Esophagus (tissue), 2 donors: ENCODE results near the gene IPO4. TPM values are rescaled to one million over a fixed set of nuclear protein-coding genes. Genes with fewer than 3 reads are reported as not detected.

Experiments used
- H3K27ac ChIP-seq, 2 donors: one replicate each; pipeline ENCODE4 v1.5.1; 2013; ENCODE audit warnings: low read depth in 2 of 2, mild to moderate bottlenecking in 2 of 2, inconsistent platforms in 1 of 2, low read length in 1 of 2, moderate library complexity in 1 of 2
- H3K27me3 ChIP-seq, 2 donors: one replicate each; pipeline ENCODE4 v1.6.1; 2013; ENCODE audit warnings: low read length in 2 of 2, control low read depth in 1 of 2, mild to moderate bottlenecking in 1 of 2; ENCODE audit not compliant: insufficient read depth in 2 of 2, control insufficient read depth in 1 of 2
- H3K36me3 ChIP-seq, 2 donors: one replicate each; pipeline ENCODE4 v1.6.1; 2013; ENCODE audit warnings: low read length in 1 of 2; ENCODE audit not compliant: control insufficient read depth in 2 of 2, insufficient read depth in 2 of 2
- H3K4me1 ChIP-seq, 2 donors: one replicate each; pipeline ENCODE4 v1.6.1; 2013; ENCODE audit warnings: low read length in 1 of 2; ENCODE audit not compliant: control insufficient read depth in 2 of 2, insufficient read depth in 2 of 2
- H3K4me3 ChIP-seq, 2 donors: one replicate each; pipeline ENCODE4 v1.5.1; 2013; ENCODE audit warnings: low read length in 2 of 2, mild to moderate bottlenecking in 2 of 2, low read depth in 1 of 2, moderate library complexity in 1 of 2
- H3K9me3 ChIP-seq, 2 donors: one replicate each; pipeline ENCODE4 v1.6.1; 2013; ENCODE audit warnings: mild to moderate bottlenecking in 2 of 2, low read depth in 1 of 2, low read length in 1 of 2, moderate library complexity in 1 of 2; ENCODE audit not compliant: control insufficient read depth in 2 of 2, insufficient read depth in 1 of 2
- WGBS, 2 donors: extraction: QIAGEN DNeasy Blood & Tissue Kit; methylation state at CpG; one replicate each; pipeline ENCODE4 v1.1.7; 2013; 5-methylcytosine and 5-hydroxymethylcytosine counted together
- polyA plus RNA-seq, 2 donors: library from polyadenylated mRNA; stranded (reverse); fragments of 200-250 nt; gene quantifications; one replicate each; pipeline ENCODE4 v1.2.3, GENCODE V29; 2013
- donor health status: healthy with polysubstance abuse.
- donor health status: Bipolar disorder and iron deficiency.

IPO4 gene
- polyA plus RNA-seq, 2 donors, result 12.3 to 23.5 TPM

DNA sequence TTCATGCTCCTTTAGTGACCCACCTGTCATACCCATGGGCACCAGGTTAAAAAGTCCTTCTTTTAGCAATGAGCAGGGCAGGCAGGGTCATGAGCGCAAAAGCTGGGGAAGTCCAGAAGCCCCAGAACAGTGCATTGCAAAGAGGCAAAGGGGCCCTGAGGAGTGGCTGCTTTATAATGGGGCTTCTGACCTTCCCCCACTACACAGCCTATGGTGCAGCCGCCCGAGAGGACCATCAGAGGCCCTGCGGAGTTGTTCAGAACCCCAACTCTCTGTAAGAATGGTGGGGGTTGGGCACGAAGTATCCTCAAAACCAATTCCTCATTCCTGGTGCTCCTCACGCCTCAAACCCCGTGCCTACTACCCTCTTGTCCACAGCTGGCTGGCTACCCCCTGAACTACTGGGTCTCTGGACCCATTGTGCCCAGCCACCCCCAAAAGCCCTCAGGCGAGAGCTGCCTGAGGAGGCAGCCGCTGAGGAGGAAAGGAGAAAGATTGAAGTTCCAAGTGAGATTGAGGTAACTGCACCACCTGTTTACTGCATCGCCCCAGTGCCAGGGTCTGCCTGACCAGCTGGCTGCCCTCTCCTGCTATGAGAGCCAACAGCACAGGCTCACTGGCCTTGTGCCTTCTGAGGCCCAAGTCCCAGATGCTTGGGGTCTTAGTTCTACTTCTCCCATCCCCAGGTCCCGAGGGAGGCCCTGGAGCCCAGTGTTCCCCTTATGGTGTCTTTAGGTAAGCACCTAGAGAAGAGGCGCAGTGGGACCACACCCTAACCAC, 10.0 kb downstream of the IPO4 start:
- H3K27me3 ChIP-seq, result no peaks in the 10 kb centered on the region
- H3K4me1 ChIP-seq, result no peaks in the 10 kb centered on the region
- H3K4me3 ChIP-seq, result no peak overlapping the region
- H3K27ac ChIP-seq, result no peak overlapping the region
- H3K36me3 ChIP-seq, result peaks cover 9 to 55% of the 10 kb centered on the region in 2 donors
- WGBS, 2 donors, result 90 to 95% methylated on average over 12 of the region's 12 CpGs
- no peaks in the 10 kb centered on the region for H3K9me3 ChIP-seq

DNA sequence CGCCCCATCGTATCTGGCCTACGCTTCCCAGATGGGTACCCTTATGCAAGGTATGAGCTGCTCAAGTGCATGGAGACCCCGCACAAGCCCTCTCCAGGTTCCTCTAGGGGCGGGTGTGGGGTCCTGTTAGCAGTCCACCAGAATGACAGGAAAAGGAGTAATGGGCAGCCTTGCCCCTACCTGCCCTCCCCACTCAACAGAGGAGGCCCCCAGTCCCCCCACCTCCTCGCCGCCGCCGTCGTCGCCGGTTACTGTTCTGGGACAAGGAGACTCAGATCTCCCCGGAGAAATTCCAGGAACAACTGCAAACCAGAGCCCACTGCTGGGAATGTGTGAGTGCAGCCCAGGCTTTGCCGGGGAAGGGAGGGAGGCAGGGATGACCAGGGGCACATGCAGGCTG, 10.7 kb downstream of the IPO4 start:
- H3K27ac ChIP-seq, result no peak overlapping the region
- peaks cover 6 to 50% of the 10 kb centered on the region in 2 donors for H3K36me3 ChIP-seq
- H3K9me3 ChIP-seq, result no peaks in the 10 kb centered on the region
- no peak overlapping the region for H3K4me3 ChIP-seq
- 93 to 94% methylated on average over 14 of the region's 14 CpGs for WGBS, 2 donors
- H3K27me3 ChIP-seq, result no peaks in the 10 kb centered on the region
- H3K4me1 ChIP-seq, result no peaks in the 10 kb centered on the region

- Histone ChIP-seq H3K36me3 (peaks cover 6 to 44% of the 10 kb centered on the region in 2 donors), H3K4me3 (no peak overlapping the region), H3K9me3 (no peaks in the 10 kb centered on the region), H3K27me3 (no peaks in the 10 kb centered on the region), H3K27ac (no peak overlapping the region), H3K4me1 (no peaks in the 10 kb centered on the region)
- WGBS, 2 donors, result 83 to 86% methylated on average over 12 of the region's 12 CpGs
These were observed 11.4 kb downstream of the IPO4 start for GRCh38 chr14:24177041-24177825.

DNA sequence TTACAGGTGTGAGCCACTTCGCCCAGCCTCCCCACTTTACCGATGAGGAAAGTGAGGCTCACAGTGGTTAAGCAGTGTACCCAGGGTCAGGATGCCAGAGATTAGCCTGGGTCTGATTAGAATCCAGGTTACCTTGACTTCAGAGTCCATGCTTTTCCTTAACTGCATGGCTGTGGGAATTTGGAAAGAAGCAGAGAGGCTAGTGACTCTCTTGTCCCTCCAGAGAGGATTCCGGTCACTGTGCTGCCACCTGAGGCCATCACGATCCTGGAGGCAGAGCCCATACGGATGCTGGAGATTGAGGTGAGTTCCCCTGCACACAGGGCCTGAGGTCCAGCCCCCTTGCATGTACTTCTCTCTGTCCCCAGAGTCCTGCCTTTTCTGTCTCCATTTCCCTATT, 12.0 kb downstream of the IPO4 start:
- Histone ChIP-seq H3K27ac (no peak overlapping the region), H3K9me3 (no peaks in the 10 kb centered on the region), H3K27me3 (no peaks in the 10 kb centered on the region), H3K36me3 (peaks cover 6 to 38% of the 10 kb centered on the region in 2 donors), H3K4me1 (no peaks in the 10 kb centered on the region), H3K4me3 (no peak overlapping the region)
- 94 to 95% methylated on average over 5 of the region's 5 CpGs for WGBS, 2 donors

DNA sequence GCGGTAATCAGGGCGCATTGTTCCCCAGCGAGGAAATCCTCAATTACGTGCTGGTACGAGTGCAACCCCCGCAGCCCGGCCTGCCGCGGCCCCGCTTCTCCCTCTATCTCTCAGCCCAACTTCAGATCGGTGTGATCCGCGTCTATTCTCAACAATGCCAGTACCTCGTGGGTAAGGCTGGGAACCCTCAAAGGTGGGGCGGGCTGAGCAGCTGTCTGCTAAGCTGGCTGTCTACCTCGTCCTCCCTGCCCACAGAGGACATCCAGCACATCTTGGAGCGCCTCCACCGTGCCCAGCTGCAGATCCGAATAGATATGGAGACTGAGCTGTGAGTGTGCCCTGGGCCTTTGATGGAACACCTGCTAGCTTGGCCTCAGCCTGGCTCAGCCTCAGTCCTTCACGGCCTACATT, 15.7 kb downstream of the IPO4 start:
- Histone ChIP-seq H3K27ac (no peak overlapping the region), H3K27me3 (no peaks in the 10 kb centered on the region), H3K36me3 (peaks cover 3 to 10% of the 10 kb centered on the region in 2 donors), H3K9me3 (no peaks in the 10 kb centered on the region), H3K4me1 (no peaks in the 10 kb centered on the region), H3K4me3 (no peak overlapping the region)
- WGBS, 2 donors, result 65 to 73% methylated on average over 20 of the region's 20 CpGs

DNA sequence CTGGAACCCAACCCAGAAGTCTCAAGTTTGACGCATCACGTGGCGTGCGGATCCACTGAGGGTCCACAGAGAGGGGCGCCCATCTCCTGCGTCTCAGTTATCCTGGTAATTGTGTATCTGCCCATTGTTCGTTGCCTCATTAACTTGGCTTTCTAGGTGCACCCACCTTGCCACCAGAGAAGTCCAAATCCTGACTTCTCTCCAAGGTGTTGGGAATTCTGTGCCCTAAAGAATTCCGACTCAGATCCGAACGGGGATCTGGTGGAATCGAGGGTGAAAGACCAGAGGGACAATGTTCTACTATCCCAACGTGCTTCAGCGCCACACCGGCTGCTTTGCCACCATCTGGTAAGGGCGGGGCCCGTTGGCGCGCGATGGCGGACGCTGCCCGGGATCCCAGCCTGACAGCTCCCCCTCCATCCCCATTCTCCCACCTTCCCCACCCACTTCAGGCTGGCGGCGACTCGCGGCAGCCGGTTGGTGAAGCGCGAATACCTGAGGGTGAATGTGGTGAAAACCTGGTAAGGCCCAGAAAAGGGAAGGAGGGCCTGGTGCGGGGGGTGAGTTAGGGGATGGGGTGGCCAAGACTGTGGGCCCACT, 16.3 kb downstream of the IPO4 start:
- Histone ChIP-seq H3K36me3 (peaks cover 0 to 10% of the 10 kb centered on the region in 2 donors), H3K9me3 (no peaks in the 10 kb centered on the region), H3K4me3 (peak overlapping the region in 1 of 2 donors; percentile 35), H3K27ac (no peak overlapping the region), H3K4me1 (no peaks in the 10 kb centered on the region), H3K27me3 (no peaks in the 10 kb centered on the region)
- 43 to 59% methylated on average over 30 of the region's 30 CpGs for WGBS, 2 donors

DNA sequence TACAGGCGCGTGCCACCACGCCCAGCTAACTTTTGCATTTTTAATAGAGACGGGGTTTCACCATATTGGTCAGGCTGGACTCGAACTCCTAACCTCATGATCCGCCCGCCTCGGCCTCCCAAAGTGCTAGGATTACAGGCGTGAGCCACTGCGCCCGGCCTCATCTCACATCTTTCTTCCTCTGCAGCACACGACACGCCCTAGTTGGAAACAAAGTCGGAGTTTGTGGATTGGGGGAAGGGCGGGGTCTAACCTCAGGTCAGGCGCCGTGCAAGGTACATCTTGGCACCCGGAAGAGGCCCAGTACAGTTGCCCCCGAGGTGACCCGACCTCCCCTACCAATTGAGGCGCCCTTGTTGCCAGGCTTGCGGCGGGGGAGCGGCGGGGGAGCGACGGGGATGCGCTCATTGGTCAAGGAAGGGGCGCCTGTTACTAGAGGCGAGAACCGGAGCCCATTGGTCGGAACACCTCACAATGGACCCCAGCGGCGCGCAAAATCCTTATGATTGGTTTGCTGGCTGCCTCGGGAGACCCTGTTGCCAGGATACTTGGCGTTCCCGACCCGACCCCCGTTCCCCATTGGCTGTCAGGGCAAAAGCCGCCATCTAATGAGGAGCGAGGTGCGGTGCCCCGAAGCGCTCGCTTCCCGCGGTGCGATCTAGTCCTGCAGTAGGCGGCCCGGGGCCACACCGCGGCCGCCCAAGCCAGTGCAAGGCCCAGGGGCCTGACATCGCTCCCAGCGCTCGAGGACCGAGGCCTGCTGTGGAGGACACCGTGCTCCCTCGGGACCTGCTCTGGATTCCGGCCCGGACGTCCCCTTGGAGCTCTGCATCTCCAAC, 17.0 kb downstream of the IPO4 start, which contains the start of gene REC8:
Gene REC8, plus strand, starts transcription at position 659 of the 839 bp plus-strand sequence. CDS start 473 bp downstream, outside the sequence.
- H3K9me3 ChIP-seq, result no peaks in the 10 kb centered on the region
- peak within 1 kb of the TSS in 1 of 2 donors; percentile 35 for H3K4me3 ChIP-seq
- peaks cover 2 to 9% of the 10 kb centered on the region in 2 donors for H3K36me3 ChIP-seq
- H3K27ac ChIP-seq, result peak within 1 kb of the TSS; percentile 6 to 47
- WGBS, 2 donors, result 20 to 22% methylated on average over 63 of the region's 63 CpGs
- no peaks in the 10 kb centered on the region for H3K27me3 ChIP-seq
- no peaks in the 10 kb centered on the region for H3K4me1 ChIP-seq

DNA sequence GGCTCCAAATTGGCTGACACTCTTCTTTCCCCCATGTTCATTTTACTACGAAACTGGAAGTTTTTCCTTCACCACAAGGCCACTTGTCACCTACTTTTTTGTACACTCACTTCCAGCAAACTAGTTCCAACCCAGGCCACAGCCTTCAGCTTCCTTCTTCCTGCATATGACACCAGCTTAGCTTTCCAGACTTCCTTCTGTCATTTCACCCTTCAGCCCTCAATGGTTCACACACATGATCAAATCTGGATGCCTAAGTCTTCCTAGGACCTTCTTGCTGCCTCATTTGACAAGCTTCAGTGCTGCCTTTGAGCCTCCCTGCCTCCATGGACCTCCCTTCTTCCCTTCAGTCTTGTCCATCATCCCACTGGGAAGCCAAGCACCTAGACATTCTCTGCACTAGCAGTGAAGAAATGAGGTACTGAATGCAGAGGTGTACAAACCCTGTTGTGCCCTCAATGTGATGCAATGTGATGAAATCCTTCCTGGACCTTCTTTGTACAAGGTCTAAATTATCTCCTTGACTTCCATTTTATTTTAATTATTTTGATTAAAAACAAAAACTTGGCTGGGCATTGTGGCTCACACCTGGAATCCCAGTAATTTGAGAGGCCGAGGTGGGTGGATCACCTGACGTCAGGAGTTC, 21.0 kb downstream of the IPO4 start:
- Histone ChIP-seq H3K27ac (peak overlapping the region in 1 of 2 donors; percentile 0), H3K36me3 (peaks cover 27 to 37% of the 10 kb centered on the region in 2 donors), H3K4me1 (peaks cover 6% of the 10 kb centered on the region in 2 donors), H3K9me3 (no peaks in the 10 kb centered on the region), H3K27me3 (no peaks in the 10 kb centered on the region), H3K4me3 (no peak overlapping the region)
- 86 to 97% methylated on average over 3 of the region's 3 CpGs for WGBS, 2 donors
